Thyroid gland (tissue), 4 donors: Measurements from ENCODE around the gene ARX.

ENCODE experiments used
- CTCF ChIP-seq, 6 experiments: fragments of 200-600 bp in 3 of 6; fragments of 450-650 bp in 3 of 6; sonication (generic) in 3 of 6; IDR thresholded peaks; one replicate each; pipeline ENCODE4 v1.5.1; 2016 to 2019; ENCODE audit warnings: antibody characterized with exemption in 6 of 6, mild to moderate bottlenecking in 2 of 6, inconsistent platforms in 1 of 6, moderate library complexity in 1 of 6
- POLR2A ChIP-seq, 2 donors: fragments of 450-650 bp; IDR thresholded peaks; one replicate each; pipeline ENCODE4 v1.6.1; 2017; ENCODE audit warnings: antibody characterized with exemption in 2 of 2, mild to moderate bottlenecking in 2 of 2, moderate library complexity in 1 of 2

GRCh38 chrX:25006586-25007058, 9.1 kb downstream of the ARX start:
- TF ChIP-seq POLR2A (IDR thresholded peaks at IDR 0.05) (no peak), CTCF (IDR thresholded peaks at IDR 0.05) (no peak)
